Stimulated activated naive CD8-positive, alpha-beta T cell treated with anti-CD3 and anti-CD28 coated beads, Interleukin-15, Interleukin-2, amounts not matched to agents 100 ng/mL and 50 ng/mL, for 24 hours (primary cell): Measurements from ENCODE around the gene STAP2.

Source experiments
- H3K27ac Mint-ChIP-seq: one replicate; pipeline ENCODE4 v1.8.0; 2021; ENCODE audit warnings: mild to moderate bottlenecking, mixed read lengths
- H3K27me3 Mint-ChIP-seq: one replicate; pipeline ENCODE4 v1.8.0; 2021; ENCODE audit warnings: mixed read lengths
- H3K36me3 Mint-ChIP-seq: one replicate; pipeline ENCODE4 v1.8.0; 2021; ENCODE audit warnings: low read depth, mixed read lengths
- H3K4me1 Mint-ChIP-seq: one replicate; pipeline ENCODE4 v1.8.0; 2021; ENCODE audit warnings: low read depth, mixed read lengths
- H3K4me3 Mint-ChIP-seq: one replicate; pipeline ENCODE4 v1.8.0; 2021; ENCODE audit warnings: mild to moderate bottlenecking, mixed read lengths
- H3K9me3 Mint-ChIP-seq: one replicate; pipeline ENCODE4 v1.8.0; 2021; ENCODE audit warnings: mixed read lengths

STAP2 gene

GRCh38 chr19:4310247-4311121 is 28.1 kb downstream of the STAP2 start:
- Mint-ChIP-seq H3K27me3 (no peaks in the 10 kb centered on the region), H3K27ac (no peak overlapping the region), H3K4me3 (no peak overlapping the region), H3K36me3 (no peaks in the 10 kb centered on the region), H3K4me1 (no peaks in the 10 kb centered on the region), H3K9me3 (no peaks in the 10 kb centered on the region)

DNA sequence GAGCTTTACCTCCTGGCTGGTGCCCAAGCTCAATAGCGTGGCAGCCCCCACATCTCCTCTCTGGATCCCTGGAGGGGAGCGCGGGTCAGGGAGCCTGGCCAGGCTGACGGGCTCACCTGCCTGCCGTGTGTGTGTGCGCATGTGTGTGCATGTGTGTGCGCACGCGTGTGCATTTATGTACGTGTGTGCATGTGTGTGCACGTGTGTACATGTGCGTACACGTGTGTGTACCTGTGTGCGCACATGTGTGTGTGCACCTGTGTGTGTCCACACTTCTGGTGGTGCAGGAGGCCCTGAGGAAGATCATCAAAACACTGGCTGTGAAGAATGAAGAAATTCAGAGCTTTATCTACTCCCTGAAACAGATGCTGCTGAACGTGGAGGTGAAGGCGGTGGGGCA is 33.0 kb downstream of the STAP2 start:
- H3K36me3 Mint-ChIP-seq, result no peaks in the 10 kb centered on the region
- peak overlapping the region; percentile 58 for H3K4me3 Mint-ChIP-seq
- peaks cover 26% of the 10 kb centered on the region for H3K4me1 Mint-ChIP-seq
- peak overlapping the region; percentile 36 for H3K27ac Mint-ChIP-seq
- H3K27me3 Mint-ChIP-seq, result no peaks in the 10 kb centered on the region
- no peaks in the 10 kb centered on the region for H3K9me3 Mint-ChIP-seq

DNA sequence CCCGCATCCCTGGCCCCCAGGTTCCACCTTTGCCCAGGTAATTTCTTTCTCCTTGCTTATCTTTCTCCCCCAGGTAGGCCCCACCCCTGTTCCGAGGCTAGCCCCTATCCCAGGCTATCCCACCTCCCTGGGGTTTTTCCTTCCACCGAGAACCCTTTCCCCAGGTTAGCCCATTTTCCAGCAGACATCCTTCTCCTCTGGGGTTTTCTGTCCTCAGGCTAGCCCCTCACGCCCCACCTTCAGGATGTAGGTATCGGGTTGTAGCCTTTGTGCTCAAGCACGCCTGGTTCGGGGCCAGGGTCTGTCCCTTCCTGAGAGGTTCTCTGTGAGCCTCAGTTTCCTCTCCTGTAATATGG is 33.4 kb downstream of the STAP2 start:
- no peaks in the 10 kb centered on the region for H3K27me3 Mint-ChIP-seq
- H3K36me3 Mint-ChIP-seq, result no peaks in the 10 kb centered on the region
- peak overlapping the region; percentile 58 for H3K4me3 Mint-ChIP-seq
- peak overlapping the region; percentile 36 for H3K27ac Mint-ChIP-seq
- H3K4me1 Mint-ChIP-seq, result peaks cover 26% of the 10 kb centered on the region
- H3K9me3 Mint-ChIP-seq, result no peaks in the 10 kb centered on the region

GRCh38 chr19:4304538-4305256 is 33.9 kb downstream of the STAP2 start, which contains the start of gene FSD1:
Gene FSD1, plus strand, starts transcription at chr19:4304598. Its CDS starts 149 bp downstream, at chr19:4304747.
- H3K27me3 Mint-ChIP-seq, result no peaks in the 10 kb centered on the region
- peak within 1 kb of the TSS; percentile 72 for H3K4me3 Mint-ChIP-seq
- peak within 1 kb of the TSS; percentile 40 for H3K27ac Mint-ChIP-seq
- peaks cover 26% of the 10 kb centered on the region for H3K4me1 Mint-ChIP-seq
- H3K9me3 Mint-ChIP-seq, result no peaks in the 10 kb centered on the region
- H3K36me3 Mint-ChIP-seq, result no peaks in the 10 kb centered on the region

- Mint-ChIP-seq H3K27me3 (no peaks in the 10 kb centered on the region), H3K36me3 (no peaks in the 10 kb centered on the region), H3K9me3 (no peaks in the 10 kb centered on the region), H3K4me1 (peaks cover 26% of the 10 kb centered on the region), H3K4me3 (peak overlapping the region; percentile 72), H3K27ac (peak overlapping the region; percentile 40)
Observed at GRCh38 chr19:4303819-4304537, 34.6 kb downstream of the STAP2 start.

DNA sequence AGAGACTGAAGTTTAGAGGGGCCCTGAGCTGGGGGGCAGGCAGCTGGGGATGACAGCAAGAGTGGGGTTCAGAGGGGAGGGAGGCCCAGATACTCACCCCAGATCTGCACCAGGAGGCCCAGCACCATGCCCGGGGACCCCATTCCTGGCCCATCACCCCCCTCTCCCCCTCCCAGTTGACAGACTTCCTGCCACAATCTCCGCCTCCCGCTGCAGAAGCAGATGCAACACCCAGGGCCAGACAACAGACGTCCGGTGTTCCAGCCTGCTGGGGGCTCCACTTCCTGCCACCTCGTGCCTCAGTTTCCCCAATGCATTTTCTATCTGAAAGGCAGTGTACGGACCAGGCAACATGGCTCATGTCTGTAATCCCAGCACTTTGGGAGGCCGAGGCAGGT is 36.4 kb downstream of the STAP2 start, which contains the start of gene TMIGD2:
Gene TMIGD2 (minus strand): TSS at position 147 of the 398 bp plus-strand sequence. CDS start 4 bp downstream, at position 143.
- H3K27ac Mint-ChIP-seq, result peak within 1 kb of the TSS; percentile 74
- H3K36me3 Mint-ChIP-seq, result no peaks in the 10 kb centered on the region
- no peaks in the 10 kb centered on the region for H3K9me3 Mint-ChIP-seq
- no peaks in the 10 kb centered on the region for H3K27me3 Mint-ChIP-seq
- peak within 1 kb of the TSS; percentile 72 for H3K4me3 Mint-ChIP-seq
- H3K4me1 Mint-ChIP-seq, result peaks cover 30% of the 10 kb centered on the region

DNA sequence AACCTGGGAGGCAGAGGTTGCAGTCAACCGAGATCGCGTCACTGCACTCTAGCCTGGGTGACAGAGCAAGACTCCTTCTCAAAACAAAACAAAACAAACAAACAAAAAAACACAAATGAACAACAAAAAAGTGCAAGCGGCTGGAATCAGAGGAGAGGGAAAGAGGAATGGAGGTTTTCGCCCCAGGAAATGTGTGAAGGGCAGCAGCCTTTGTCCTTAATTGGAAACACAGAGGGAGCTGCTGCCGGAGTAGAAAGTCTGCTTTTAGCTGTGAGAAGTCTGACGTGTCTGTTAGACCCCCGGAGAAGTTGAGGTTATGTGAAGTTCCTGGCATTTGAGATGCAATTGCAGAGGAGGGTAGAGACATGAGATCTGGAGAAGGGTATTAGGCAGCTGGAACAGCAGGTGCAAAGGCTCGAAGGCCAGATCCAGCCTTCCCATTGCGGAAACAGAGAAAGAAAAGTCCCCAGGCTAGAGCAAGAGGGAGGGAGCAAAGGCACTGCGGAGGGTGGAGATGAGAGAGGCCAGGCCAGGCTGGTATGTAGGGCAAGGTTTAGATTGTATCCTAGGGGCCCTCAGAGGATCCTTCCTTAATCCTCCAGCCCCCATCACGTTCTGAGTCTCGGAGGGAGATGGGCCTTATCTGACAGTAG is 36.9 kb downstream of the STAP2 start:
- Mint-ChIP-seq H3K4me1 (peaks cover 30% of the 10 kb centered on the region), H3K4me3 (peak overlapping the region; percentile 72)

GRCh38 chr19:4300589-4300988 is 38.0 kb downstream of the STAP2 start:
- H3K27me3 Mint-ChIP-seq, result no peaks in the 10 kb centered on the region
- H3K9me3 Mint-ChIP-seq, result no peaks in the 10 kb centered on the region
- peaks cover 30% of the 10 kb centered on the region for H3K4me1 Mint-ChIP-seq
- no peaks in the 10 kb centered on the region for H3K36me3 Mint-ChIP-seq
- H3K27ac Mint-ChIP-seq, result no peak overlapping the region
- H3K4me3 Mint-ChIP-seq, result no peak overlapping the region

More for the DNA sequence above, 36.9 kb downstream of the STAP2 start:
- H3K36me3 Mint-ChIP-seq, result no peaks in the 10 kb centered on the region
- no peaks in the 10 kb centered on the region for H3K27me3 Mint-ChIP-seq
- peak overlapping the region; percentile 74 for H3K27ac Mint-ChIP-seq
- H3K9me3 Mint-ChIP-seq, result no peaks in the 10 kb centered on the region

DNA sequence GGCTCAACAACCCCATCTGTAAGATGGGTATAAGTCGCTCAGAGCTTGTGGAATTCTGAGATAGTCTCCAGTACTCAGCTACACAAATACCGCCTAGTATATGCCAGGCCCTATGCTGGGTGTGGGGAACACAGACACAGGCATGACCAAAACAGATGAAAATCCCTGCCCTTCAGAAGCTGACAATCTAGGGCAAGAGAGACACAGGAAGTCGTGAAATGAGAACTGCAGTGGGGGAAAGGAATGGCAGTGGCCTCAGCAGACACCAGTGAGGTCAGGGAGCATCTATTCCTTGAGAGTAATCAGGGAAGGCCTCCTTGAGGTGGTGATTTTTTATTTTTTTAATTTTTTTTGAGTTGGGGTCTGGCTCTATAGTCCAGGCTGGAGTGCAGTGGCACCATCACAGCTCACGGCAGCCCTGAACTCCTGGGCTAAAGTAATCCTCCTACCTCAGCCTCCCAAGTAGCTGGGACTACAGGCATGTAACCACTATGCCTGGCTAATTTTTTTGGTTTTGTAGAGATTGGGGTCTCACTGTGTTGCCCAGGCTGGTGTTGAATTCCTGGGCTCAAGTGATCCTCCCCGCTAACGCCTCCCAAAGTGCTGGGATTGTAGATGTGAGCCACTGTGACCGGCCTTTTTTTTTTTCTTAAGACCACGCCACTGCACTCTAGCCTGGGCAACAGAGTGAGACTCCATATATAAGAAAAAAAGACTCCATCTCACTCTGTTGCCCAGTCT is 39.6 kb downstream of the STAP2 start:
- peaks cover 26% of the 10 kb centered on the region for H3K4me1 Mint-ChIP-seq
- no peak overlapping the region for H3K4me3 Mint-ChIP-seq
- H3K9me3 Mint-ChIP-seq, result no peaks in the 10 kb centered on the region
- H3K27ac Mint-ChIP-seq, result peak overlapping the region; percentile 74
- H3K36me3 Mint-ChIP-seq, result no peaks in the 10 kb centered on the region
- H3K27me3 Mint-ChIP-seq, result no peaks in the 10 kb centered on the region

DNA sequence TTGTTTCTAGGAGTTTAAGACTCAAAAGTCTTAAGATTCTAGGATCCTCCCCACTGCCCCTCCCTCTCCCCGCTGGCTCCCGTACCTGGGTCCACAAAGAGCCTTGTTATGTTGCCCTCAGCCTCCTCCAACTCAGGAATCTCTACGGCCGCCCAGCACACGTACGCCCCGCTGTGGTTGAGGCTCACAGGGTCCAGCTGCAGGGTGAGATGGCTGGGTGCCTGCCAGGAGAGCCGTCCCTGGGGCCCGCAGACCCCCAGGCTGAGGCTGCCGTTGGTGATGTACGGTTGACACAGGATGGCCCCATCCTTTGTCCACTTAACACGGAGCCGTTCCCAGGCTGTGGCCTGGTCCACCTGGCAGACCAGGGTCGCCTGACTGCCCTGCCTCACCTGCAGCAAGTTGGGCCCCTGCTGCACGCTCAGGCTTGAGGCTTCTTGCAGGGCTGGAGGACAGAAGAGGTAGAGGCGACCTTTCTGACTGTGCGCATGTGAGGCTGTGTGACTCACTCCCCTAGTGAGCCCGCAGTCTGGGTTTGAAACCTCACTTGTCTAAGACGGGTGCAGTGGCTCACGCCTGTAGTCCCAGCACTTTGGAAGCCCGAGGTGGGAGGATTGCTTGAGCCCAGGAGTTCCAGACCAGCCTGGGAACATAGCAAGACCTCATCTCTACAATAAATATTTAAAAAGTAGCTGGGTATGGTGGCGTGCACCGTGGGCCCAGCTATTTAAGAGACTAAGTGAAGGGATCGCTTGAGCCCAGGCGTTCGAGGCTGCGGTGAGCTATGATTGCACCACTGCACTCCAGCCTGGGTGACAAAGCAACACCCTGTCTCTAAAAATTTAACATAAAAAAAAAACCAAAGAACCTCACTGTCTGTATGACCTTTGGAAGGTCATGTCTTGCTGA is 40.5 kb downstream of the STAP2 start:
- Mint-ChIP-seq H3K4me3 (no peak overlapping the region), H3K27ac (peak overlapping the region; percentile 74), H3K36me3 (no peaks in the 10 kb centered on the region), H3K9me3 (no peaks in the 10 kb centered on the region), H3K4me1 (peaks cover 21% of the 10 kb centered on the region), H3K27me3 (no peaks in the 10 kb centered on the region)

DNA sequence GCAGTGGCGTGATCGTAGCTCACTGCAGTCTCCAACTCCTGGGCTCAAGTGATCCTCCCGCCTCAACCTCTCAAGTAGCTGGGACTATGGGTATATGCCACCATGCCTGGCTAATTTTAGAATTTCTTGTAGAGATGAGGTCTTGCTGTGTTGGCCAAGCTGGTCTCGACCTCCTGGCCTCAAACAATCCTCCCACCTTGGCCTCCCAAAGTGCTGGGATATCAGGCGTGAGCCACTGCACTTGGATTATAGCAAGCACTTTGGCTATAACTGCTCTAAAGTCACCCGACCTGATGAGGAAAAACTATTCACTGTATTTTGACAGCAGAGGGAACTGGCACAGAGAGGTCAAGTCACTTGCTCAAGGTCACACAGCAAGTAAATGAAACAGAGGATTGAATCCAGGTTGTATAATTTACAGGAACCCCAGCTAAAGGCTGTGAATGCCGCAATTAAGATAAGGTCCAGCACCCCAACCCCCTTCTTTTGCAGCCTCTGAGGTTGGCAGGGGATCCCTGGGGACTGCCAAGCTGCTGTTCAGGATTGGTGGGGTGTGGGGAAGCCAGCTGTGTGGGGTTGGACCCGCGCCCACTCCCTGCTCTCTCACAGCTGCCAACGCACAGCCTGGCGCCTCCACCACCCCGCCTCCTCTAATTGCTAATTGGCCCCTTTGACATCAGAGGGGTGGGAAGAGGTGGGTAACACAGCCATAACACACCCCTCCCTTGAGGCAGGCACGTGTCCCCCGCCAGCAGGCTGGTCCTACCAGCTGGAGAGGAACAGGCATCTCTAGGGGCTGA is 42.5 kb downstream of the STAP2 start:
- H3K27ac Mint-ChIP-seq, result no peak overlapping the region
- H3K27me3 Mint-ChIP-seq, result no peaks in the 10 kb centered on the region
- H3K4me3 Mint-ChIP-seq, result no peak overlapping the region
- no peaks in the 10 kb centered on the region for H3K9me3 Mint-ChIP-seq
- no peaks in the 10 kb centered on the region for H3K36me3 Mint-ChIP-seq
- H3K4me1 Mint-ChIP-seq, result peaks cover 4% of the 10 kb centered on the region

DNA sequence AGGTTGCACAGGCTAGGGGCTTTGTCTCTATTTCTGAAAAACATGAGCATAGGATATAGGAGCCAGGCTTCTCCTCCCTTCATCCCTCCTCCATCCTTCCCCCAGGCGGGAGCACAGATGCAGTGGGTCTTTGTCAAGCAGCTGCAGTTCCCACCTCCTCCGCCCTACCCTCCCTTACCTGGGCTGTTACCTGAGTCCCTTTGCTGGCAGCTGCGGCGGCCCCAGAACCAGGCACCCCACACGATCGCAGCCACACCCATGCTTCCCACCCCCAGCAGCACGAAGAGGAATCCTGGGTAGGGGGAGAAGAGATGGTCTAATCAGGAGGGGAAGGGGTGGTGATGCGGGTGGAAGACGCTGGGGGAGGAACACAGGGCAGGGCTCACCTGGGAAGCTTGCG is 44.2 kb downstream of the STAP2 start:
- H3K9me3 Mint-ChIP-seq, result no peaks in the 10 kb centered on the region
- no peaks in the 10 kb centered on the region for H3K27me3 Mint-ChIP-seq
- H3K4me3 Mint-ChIP-seq, result no peak overlapping the region
- H3K36me3 Mint-ChIP-seq, result no peaks in the 10 kb centered on the region
- H3K4me1 Mint-ChIP-seq, result peaks cover 4% of the 10 kb centered on the region
- H3K27ac Mint-ChIP-seq, result no peak overlapping the region
